Cardiac fibroblast (primary cell): Measurements from ENCODE around the gene C10orf105.

Experiments used
- DNase-seq, 2 donors: peaks; one replicate each; pipeline versions ENCODE4 v3.0.0 to v3.0.0-alpha.2; 2010; ENCODE audit warnings: low read depth in 2 of 2
- H3K4me3 ChIP-seq, 2 donors: replicated peaks in 1 of 2; 1 replicate in 1 of 2; 2 replicates in 1 of 2; pipeline ENCODE4 v1.5.1; 2011; ENCODE audit warnings: low read depth in 2 of 2, low read length in 2 of 2, mild to moderate bottlenecking in 2 of 2, moderate library complexity in 1 of 2
- TF ChIP-seq, protein P1 (sequence below): IDR thresholded peaks from one replicate; pipeline ENCODE4 v1.5.1; 2011; ENCODE audit warnings: low read depth, mild to moderate bottlenecking, low read length, inconsistent platforms

The C10orf105 gene

DNA sequence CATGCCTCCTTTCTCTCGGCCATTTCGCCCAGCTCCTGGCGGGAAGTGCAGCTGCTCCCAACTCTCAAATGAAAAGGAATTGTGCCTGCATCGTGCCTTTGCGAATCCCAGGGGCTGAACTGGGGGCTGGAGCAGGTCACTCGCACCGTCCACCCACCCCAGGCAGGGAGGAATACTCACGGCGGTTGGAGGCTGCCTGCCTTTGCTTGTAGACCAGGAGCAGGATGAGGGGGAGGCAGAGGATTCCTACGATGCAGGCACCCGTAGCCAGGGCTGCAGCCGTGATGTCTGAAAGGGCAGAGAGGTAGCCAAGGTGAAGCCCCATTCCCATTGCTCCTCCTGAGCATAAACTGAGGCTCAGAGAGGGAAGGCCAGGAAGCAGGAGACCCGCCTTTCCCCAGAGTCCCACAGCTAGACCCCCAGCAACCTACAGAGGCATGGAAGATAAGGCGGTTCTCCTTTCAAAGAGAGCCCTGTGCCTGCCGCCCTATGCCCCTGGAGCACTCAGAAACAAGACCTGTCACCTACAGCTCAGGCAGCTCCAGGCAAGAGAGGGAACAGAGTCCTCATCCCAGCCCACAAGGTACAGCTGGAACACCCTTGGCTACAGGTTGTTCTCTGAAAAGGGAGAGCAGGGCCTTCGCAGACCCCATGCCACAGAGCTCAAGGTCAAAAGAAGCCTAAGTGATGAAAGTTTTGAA lies 35.8 kb upstream of the C10orf105 start:
- H3K4me3 ChIP-seq: no peak overlapping the region
- TF ChIP-seq, protein P1, sequence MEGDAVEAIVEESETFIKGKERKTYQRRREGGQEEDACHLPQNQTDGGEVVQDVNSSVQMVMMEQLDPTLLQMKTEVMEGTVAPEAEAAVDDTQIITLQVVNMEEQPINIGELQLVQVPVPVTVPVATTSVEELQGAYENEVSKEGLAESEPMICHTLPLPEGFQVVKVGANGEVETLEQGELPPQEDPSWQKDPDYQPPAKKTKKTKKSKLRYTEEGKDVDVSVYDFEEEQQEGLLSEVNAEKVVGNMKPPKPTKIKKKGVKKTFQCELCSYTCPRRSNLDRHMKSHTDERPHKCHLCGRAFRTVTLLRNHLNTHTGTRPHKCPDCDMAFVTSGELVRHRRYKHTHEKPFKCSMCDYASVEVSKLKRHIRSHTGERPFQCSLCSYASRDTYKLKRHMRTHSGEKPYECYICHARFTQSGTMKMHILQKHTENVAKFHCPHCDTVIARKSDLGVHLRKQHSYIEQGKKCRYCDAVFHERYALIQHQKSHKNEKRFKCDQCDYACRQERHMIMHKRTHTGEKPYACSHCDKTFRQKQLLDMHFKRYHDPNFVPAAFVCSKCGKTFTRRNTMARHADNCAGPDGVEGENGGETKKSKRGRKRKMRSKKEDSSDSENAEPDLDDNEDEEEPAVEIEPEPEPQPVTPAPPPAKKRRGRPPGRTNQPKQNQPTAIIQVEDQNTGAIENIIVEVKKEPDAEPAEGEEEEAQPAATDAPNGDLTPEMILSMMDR: no peak
- DNase-seq: no peak

DNA sequence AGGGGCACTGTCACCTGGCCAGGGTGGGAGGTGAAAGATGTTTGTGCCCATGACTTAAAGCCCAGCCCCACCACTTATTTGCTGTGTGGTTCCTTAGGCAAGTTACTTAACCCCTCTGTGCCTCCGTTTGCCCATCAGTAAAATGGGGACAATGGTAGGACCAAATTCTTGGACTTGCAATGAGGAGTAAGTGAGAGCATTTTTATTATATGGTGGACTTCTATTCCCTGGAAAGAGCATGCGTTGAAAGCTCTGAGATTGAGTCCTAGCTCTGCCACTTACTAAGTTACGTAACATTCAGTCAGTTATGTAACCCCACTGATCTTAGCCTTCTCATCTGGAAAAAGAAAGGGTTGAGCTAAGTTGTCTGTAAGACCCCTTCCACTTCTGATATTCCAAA lies 35.0 kb upstream of the C10orf105 start:
- DNase-seq: no peak
- TF ChIP-seq, protein P1: no peak
- no peak overlapping the region for H3K4me3 ChIP-seq

DNA sequence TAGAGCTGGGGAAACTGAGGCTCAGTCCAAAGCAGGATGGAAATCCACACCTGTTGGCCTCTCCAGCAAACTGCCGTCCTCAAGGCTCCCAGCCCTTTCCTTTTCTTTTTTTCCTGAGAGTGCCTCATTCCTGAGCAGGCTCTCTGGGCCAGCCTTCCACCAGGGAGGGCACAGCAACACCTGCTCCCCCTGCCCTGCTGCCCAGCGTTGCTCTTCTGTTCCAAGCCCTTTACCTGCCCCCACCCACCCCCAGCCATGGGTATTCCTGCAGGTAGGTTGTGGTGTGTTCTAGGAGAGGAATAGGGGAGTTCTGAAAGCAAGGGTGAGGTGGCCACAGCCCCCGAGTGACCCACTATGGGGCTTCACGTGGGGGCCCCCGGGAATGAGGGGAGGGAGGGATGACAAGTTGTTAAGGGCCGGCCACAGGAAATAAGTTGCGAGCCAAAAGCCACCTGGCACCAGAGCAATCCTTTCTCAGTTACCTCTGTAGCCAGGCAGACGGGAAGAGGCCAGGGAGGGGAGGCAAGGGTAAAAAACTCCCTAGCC lies 34.5 kb upstream of the C10orf105 start:
- TF ChIP-seq, protein P1: no peak
- DNase-seq: no peak
- no peak overlapping the region for H3K4me3 ChIP-seq

DNA sequence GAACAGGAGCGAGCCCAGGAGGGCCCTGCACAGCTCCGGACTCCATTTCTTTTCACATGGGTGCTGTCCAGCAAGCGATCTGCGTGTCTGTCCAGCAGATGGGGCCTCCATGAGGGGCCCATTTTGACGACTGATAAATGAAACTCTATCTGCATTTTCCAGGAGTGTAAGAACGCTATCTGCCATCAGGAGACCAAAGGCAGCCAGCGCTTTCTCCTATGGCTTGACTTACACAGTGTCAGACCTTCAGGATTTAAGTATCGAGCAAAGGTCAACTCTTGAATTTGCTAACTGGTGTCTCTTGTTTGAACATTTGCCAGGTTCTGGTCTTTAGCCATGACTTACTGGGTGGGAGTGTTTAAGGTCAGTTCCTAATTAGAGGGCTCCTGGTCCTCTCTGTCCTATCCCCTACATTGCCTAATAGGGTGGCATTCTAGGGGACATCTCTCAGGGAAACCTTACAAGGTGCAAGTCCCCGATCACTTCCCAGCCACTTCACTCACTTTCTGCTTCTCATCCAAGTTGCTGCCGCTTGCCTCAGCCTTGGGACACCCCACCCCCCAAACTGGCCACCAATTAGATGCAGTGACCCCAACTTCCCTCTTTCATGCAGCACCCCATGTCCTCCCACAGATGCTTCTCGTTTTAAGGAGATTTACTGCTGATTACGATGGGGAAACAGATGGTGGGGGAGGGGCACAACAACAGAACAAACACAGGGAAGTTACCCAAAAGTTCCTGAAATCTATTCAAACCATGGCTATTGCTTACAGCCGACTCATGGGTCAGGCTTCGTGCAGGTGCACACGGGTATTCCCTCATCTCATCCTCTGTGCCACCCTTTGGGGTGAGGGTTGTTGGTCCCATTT lies 33.7 kb upstream of the C10orf105 start:
- no peak for DNase-seq
- H3K4me3 ChIP-seq: no peak overlapping the region
- TF ChIP-seq, protein P1: no peak

DNA sequence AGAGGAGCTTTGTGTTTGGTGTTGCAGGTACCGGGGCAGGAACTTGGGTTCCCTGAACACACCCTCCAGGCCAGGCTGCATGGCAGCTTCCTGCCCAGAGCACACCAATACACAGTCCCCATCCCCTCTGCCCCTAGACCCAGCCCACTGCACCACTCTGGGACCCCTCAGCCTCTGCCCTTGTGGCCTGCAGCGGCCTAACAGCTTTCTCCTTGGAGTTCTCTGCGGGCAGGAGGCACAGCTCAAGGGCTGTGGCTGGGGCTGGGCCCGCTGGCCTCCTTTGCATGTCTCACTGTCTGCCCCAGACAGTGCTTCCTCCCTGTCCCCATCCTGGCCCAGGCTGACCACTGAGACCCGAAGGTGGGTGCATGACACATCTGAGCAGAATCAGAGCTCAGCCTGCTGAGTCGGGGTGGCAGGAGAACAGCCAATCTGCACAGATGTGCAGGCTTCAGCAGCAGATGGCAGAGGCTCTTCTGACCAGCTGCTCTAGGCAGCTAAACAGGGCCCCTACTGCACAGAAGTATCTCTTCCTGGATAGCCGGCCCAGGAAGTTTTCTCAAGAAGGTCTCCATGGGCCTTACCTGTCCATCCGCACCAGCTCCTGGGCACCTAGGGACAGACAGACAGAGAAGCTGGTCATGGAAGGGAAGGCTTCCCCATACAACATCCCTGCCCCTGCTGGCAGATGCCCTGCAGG lies 33.0 kb upstream of the C10orf105 start:
- DNase-seq: no peak
- TF ChIP-seq, protein P1: no peak

DNA sequence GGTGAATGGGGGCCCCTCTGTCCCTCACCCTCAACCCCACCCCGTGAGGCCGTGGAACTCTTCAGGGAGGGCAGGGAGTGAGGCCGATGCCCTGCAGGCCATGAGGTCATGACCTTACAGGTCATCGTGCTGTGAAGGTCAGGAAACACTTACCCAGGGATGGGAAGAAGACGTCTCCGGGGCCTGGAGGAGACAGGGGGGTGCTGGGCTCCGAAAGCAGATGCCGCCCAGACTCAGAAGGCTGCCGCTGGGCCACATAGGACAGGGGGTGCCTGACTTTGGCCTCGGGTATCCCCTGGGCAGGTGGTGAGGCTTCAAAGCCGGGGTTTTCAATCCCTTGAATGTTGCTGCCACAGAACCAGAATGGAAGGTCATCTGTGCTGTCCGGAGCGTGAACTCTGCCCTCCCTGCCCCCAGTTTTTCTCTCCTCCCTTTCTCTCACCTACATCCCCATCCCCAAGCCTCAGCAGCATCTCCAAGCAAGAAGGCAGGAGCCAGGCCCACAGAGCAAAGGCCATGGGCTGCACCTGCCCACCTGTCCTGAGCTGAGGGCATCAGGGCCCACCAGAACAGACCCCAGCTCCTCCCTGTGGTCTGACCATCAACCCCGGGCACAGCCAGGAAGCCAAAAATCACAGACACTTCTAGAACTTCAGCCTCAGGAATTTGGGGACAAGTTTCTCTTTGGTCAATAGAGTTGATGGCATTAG lies 32.1 kb upstream of the C10orf105 start:
- H3K4me3 ChIP-seq: no peak overlapping the region
- TF ChIP-seq, protein P1: no peak
- DNase-seq: no peak

More for the DNA sequence above, 33.0 kb upstream of the C10orf105 start:
- H3K4me3 ChIP-seq: no peak overlapping the region
